SW 1271 (cell line): ENCODE measurements around the gene PEX5L.

Experiments
- DNase-seq, 2 experiments: peaks; one replicate each; lab custom pipeline; 2025; lab: John Stamatoyannopoulos, UW

Gene PEX5L

DNA sequence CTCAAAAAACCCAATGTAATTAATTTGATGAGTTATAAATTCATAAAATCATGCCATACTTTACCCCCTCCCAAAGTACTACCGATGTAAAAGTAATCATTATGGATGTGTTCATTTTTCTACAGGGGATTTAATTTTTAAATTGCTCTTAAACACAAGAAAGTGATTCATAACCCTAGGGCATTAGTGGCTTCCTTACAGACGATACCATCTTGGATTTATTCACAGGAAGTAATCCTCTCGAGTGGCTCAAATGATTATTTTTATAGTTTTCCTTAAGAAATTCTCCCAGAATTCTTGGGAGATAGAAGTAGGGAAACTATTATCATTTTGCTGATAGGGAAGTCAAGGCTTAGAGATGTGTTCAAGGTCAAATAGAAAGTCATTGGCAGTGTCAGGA lies 80.9 kb downstream of the PEX5L start:
- no peak for DNase-seq

DNA sequence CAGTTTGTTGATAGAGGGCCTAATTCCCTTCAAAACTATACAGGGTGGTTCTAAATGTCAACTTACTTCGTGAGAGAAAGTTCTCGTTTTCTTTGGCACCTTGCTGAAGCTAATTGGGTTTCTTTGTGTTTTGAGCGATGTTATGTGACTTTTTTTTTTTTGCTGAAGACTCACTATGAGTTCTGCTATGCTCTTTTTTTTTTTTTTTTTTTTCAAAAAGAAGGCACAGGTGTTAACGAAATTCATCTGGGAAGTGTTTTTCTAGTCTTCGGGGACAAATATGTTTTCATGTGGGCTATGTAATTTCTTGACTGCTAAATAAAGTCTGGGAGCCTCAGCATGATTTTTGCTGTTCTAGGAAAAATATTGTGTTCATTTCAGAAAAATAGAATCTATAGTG lies 81.5 kb downstream of the PEX5L start:
- no peak for DNase-seq

DNA sequence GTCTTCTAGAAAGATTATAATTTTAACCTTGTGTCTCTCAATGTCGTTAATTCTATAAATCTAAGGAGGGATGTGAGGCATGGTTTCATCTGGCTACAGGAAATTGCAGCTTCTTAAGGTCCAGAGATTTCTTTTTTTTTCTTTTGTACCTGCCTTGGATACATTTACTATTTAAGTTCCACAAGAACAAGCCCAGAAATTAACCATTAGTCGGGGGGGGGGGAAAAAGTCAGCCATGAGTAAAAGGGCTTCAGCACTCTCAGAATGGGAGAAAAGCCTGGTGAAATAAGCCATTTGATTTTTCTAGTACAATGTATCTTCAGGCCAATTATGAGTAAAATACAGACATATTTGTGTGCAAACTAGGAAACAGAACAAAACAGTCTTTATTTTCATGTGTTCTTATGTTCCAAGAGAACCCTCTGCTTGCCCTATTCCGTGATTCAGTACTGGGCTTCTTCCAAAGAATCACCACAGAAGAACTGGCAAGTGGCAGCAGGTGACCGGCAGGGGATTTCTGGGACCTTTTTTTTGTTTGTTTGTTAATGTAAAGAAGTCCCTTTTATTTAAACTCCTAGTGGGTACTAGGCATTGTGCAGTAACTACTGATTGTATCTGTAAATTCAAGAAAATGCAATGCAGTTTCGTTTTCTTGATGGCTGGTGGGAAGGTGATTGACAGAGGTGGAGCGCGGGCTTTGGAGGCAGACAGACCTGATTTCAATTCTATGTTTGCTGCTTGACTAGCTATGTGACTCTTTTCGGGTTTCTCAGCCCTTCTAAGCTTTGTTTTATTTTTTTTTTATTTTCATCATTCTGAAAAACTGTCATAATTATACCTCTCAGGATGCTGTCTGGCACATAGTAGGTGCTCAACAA lies 82.5 kb downstream of the PEX5L start:
- no peak for DNase-seq

DNA sequence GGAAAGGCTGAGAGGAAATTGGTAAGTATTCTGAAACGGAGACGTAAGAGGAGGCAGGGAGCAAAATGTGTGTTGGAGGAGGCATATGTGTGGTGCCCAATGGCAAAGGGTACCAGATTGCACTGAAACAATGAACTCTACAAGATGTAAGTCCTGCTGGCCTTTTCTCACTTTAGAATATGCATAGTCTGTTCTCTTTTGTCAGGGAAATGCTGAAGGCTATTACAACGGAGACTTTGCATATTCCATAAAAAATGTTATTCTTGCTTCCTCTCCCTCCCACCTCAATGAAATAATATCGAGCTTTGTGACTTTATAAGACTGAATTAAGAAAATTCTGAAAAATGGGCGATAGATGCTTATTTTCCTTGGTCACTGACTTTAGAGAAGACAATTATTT lies 85.9 kb downstream of the PEX5L start:
- DNase-seq, result no peak

DNA sequence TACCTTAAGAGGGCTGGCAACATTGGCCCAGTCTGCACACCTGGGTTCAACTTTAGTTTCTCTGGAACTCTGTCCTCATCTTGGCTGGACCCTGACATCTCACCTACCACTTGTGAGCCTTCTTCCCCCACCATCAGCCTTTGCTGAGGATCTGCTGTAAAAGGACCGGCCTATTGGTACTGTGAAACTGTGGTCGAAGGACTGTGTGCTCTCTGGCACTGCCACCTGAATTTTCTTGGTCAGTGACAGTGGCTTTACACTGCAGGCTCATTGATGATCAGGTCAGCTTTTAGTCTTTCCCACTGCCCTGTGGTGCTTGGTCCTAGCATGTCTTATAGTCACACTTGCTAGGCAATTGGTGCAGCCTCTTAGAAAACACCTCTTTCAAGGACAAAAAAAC lies 86.9 kb downstream of the PEX5L start:
- no peak for DNase-seq

DNA sequence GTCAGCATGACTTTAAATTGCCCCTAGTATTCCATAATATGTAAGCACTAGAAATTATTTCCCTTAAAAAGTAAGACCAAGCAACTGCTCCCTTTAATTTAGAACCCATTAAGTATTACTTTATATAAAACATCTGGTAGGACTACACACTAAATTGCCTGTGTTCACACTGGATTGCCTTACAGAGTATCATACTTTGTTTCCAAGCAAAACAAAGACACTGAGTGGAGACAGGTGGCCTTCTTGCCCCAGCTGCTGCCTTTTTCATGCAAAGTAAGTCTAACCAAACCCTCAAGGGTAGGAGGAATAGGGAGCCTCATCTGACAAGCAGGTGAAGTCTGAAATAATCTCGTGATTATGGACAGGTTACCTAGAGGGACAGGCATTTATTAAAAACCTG lies 87.3 kb downstream of the PEX5L start:
- no peak for DNase-seq

DNA sequence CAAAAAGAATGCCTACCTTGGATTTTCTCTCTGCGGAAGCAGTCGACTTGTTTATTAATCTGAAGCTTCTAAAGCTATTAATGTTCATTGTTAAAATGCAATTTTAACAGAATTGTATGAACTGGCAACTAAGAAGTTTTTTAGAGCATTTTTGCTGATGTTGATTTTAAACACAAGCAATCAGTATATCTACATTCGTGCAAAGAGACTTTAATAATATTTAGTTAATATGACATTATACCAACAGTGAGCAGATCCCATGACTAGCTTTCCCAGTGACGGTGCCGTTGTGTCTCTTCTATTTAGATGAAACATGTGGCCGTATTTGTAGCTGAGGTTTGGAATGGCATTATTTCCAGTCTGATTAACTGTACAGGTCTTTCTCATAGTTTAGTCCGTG lies 88.0 kb downstream of the PEX5L start:
- no peak for DNase-seq

DNA sequence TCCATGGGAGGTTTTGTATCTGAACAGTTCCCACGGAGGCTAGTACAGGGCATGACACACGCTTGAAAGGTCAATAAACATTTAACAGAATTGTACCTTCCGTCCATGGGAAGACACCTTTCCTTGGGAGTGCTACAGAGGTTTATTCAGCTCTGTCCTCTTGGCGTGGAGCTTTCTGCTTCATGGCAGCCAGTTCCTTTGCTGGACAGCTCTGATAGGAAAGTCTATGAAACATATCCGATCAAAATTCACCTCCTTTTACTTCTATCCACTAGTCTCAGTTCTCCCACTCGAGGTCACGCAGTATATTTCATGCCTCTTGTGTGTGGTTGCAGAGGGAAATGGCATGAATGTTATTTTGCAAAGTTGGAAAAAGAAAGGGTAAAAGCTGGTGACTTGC lies 91.2 kb downstream of the PEX5L start:
- DNase-seq, result no peak

DNA sequence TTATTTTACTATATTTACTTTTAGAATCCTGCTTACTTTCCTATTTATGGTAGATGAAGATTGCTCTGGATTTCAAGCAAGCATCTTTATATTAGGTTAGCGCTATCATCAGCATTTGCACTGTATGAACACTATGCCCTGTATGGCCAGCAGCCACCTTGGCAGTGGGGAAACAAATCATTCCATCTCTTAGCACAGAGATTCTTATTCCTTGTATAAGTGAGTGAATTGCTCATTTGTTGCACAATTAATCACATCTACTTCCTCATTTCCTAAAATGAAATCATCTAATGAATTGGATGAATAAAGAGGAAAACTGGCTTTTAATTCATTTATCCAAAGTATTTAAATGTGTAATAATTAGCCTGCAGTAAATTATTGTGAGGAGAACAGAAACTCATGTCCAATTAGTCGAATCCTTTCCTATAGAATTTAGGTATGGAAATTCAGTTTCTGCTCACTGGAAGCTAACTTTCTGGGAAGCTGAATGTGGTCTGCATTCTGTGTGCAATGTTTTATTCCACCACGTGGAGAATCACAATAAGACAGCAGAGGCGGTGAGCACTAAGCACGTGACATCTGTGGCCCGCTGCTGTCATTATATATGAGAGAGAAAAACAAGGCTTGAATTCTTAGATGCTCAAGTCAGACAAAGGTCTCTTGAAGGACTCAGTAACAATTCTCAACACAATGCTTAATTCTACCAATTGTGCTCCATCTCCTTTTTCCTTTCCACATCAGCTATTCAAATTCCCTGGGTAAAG lies 93.4 kb downstream of the PEX5L start:
- DNase-seq, result no peak

DNA sequence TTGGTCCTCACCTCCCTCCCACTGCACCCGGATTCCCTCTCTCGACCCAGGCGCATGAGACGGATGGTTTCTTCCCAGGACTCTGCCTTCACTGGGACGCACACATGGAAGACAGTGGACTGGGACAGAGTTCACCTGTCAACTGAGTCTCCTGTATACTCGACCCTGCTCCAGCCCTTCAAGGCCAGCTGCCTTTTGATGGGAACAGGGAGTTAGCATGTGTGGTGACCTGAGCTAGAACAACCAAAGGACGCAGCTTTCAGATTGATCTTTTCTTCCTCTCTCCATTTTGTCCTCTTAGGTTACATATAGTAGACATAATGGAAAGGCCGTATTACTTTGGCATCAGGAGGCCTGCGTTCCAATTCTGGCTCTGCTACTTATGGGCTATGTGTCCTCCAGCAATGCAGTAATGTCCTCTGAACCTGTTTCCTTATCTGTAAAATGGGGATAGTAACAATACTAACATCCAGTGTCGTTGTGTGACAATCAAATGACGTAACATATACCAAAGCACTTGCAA lies 94.1 kb downstream of the PEX5L start:
- DNase-seq, result no peak

DNA sequence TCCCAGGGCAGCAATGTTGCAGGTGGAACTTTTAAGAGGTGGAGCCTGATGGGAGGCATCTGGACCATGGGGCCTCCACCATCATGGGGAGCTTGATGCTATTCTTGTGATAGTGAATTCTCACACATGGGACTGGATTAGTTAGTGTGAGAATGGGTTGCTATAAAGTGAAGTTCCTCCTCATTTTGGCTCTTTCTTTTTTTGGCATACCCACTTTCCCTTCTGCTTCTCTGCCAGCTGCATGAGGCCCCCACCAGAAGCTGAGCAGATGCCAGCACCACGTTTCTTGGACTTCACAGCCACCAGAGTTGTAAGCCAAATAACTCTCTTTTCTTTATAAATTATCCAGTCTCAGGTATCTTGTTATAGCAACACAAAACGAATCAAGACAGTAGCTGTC lies 101.0 kb downstream of the PEX5L start:
- no peak for DNase-seq

DNA sequence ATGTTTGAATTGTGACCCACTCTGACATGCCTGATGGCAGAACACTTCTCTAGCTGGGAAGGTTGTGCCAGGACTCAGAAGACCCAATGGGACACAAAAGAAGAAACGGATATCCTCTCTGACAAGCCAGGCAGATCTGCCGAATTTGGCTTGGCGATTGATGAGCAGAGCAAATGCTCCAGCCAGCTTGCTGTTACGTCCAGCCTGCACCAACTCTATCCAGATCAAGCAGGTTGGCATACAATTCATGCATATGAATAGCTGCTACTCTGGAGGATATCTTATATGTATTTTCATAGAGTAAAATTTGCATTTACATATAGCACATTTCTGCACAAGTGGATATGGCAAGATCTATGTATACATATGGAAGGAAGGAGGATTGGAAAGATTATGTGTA lies 102.8 kb downstream of the PEX5L start:
- no peak for DNase-seq

DNA sequence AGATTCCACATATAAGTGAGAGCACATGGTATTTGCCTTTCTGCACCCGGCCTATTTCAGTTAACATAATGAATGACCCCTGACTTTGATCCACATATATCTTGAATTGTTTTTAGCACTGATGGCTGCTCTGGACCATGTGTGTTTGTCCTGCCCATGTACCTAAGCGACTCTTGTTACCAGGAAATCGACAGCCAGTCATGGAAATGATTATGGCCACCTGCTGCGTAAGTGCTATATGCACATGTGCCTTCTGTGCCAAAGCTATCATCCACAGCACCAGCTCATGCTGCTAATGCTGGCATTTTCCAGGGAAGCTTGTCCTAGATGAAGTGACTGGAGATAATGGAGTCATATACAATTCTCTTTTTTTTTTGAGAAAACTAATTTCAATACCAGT lies 103.7 kb downstream of the PEX5L start:
- DNase-seq, result no peak

DNA sequence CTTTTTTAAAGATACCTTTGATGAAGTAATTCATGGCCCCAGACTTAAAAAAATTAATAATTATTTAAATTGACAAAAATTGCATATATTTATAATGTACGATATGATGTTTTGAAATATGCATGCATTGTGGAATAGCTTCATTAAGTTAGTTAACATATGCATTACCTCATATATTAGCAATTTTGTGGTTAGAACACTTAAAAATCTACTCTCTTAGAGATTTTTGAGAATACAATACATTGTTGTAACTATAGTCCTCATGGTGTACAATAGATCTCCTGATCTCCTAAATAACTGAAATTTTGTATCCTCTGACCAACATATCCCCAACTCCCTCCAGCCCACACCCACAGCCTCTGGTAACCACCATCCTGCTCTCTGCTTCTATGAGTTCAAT lies 104.1 kb downstream of the PEX5L start:
- no peak for DNase-seq

DNA sequence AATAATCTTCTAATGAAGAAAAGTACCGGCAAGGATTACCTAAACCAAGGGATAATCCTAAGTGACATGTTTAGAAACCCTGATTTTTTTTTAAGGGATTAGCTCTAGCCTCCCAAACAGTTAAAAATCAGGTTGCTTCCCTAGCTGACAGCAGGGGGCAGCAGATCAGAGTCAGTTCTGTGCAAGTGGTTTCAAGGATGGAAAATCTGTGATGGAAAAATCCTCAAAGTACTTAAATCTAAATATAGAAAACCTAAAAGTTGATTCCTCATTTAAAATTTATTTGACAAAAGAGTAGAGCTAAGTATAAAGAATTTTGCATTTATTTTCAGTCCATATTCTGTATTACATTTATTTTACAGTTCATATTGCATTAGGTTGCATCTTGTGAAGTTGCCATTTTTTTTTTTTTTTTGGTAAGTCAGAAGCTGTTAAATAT lies 107.6 kb downstream of the PEX5L start:
- DNase-seq, result peak in 1 of 2 experiments; percentile 50

DNA sequence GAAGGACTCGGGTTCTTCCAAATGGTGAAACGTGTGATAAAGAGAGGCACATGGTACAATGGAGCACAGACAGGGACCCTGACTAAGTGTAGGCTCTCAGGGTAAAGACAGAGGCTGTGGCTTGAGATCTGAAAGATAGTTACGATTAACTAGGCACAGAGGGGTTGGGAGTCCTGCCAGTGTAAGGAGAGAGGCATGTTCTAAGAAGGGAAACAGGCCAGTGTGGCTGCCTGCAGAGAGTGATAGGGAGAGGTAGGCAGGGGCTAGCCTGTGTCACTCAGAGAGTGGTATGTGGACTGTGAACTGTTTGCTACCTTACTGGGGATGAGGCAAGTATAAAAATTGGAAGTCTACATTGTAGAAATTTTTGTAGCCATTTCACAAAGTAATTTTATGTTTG lies 109.5 kb downstream of the PEX5L start:
- DNase-seq, result no peak

DNA sequence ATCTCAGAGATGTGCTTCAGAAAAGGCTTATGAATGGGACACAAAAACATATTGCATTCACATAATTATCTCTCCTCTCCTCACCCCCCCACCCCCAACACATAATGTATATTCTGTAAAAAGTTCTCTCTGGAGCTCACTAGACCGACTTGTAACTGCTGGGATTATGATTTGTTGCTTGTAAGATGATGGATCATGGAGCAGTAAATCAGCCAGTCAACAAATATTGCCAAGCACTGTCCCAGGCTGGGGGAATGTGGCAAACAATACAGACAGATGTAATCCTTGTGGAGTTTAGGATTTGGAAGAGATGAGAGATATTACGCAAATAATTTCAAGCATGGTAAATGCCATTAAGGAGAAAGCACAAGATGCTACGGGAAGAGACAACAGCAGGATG lies 114.8 kb downstream of the PEX5L start:
- DNase-seq, result no peak

DNA sequence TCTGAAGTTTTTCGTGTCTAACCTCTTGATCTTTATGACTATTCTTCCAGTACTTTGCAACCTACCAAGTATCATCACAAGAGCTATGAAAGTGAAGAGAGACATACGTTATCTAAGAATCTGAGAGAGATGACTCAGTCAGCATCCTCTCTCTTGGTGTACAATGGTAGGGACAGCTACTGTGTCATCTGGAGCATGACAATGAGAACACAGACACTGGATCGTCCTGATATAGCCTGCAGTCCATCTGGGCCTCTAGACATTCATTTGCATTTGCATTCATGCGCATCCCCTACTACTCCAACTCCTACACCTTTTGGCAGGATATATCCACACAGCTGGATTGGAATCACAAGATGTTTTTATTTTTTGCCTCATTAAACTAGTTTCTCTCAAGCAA lies 115.2 kb downstream of the PEX5L start:
- DNase-seq, result no peak

DNA sequence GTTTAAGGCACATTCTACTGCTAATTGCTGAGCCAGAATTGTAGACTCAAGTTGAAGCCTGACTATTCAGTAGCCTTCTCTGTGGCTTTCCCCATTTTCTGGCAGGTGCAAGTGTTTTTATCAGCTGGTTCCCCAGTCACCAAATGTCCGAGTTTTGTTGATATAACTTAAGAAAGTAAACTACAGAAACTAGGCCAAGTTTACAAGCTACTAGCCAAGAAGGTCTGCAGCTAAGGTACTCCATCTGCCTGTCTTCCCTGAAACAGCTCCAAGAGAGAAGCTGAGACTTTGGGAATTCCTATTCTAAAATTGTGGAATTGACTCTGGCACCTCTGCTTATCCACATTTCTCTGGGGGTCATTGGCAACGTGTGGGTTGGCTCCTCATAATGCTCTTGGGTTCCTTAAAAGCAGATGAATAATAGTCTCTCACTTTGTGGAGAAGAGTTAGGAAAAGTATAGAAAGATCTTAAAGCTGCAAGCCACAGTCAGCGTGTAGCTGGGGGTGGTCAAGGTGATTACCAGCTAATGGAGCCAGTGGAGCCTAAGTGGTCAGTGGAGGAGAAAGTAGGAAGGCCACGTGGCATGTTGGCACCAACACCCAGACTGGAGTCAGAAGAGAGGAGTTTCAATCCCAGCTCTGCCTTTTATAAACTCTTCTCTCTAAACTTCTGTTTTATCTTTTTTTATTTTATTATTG lies 128.8 kb downstream of the PEX5L start:
- no peak for DNase-seq

DNA sequence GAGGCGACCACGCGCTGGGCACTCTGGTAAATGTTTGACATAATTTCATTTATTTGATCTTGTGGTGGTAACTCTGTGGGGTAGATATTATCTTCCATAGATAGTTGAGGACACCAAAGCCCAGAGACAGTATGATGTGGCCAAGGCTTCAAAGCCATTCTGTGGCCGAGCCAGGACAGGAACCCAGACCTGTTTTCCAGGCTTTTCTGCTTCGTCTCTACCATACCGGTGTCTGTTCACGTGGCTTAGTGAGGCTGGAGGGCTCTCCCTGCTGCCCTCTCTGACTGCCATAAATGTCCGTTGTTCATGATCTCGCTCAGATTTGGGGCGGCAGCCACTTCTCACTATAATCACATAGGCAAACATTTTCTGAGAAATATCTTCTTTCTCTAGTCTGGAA lies 134.7 kb downstream of the PEX5L start:
- DNase-seq, result no peak

DNA sequence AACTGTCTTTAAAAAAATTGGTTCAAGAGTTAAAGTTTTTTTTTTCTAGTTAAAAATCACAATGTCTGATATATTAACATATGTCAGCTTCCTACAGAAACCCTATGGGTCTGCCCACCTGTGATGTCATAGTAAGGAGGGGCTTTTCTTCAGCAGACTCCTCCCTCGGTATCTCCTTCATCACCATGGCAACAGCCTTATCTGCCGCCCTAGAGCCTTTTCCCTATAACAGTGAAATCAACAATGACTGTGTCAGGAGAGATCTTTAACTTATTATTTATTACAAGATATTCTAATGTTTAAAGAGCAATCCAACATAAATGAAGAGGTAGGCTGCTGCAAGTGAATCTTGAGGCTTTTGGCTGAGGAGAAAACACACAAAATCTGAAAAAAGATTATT lies 138.7 kb downstream of the PEX5L start:
- peak; percentile 2 to 71 for DNase-seq

DNA sequence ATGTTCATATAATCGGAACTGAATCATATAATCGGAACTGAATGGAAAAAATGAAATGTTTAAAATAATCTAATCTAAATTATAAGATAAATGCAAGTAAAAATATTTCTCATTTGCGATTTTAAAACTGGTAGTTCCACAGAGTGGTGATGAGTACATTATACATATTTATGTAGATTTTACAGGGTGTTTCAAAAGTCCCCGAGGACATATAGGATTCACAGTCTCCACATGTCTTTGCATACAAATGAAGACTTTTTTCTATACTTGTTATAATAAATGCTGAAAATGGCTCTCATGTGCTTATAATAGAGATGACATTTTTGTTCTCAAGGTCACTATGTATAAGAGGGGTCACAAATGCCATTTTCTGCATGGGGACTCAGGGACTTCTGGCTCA lies 139.5 kb downstream of the PEX5L start:
- DNase-seq, result no peak

DNA sequence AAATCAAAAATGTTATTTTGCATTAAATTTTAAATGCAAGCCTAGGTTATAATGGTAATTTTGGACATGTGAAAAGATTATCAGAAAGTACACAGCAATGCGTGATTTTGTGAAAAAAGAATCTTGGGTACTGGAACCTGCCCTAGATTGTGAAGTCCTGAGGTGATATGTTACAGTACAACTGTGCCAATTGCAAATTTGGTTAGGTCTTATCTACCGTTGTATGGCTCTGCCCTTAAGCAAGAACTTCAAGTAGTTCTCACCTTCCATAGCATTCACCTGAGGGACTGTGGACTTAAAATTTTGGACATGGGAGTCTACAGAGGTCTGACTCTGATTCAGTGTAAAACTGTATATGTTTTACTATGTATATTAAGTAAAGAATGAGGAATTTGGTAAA lies 140.2 kb downstream of the PEX5L start:
- no peak for DNase-seq
